SK-N-DZ (cell line): ENCODE measurements around the gene DTD2.

Experiments used
- DNase-seq: peaks from one replicate; pipeline ENCODE4 v3.0.0-alpha.2; 2015; ENCODE audit warnings: low spot score

The DTD2 gene

GRCh38 chr14:31405599-31406232 is 51.6 kb downstream of the DTD2 start:
- DNase-seq = no peak

- DNase-seq = no peak
Measured at GRCh38 chr14:31405106-31405505, 52.2 kb downstream of the DTD2 start.

GRCh38 chr14:31403707-31404106 is 53.6 kb downstream of the DTD2 start:
- no peak for DNase-seq

- DNase-seq = no peak
Measured at GRCh38 chr14:31402764-31403439, 54.4 kb downstream of the DTD2 start.

- DNase-seq = no peak
Measured at GRCh38 chr14:31401369-31401932, 55.9 kb downstream of the DTD2 start.

- no peak for DNase-seq
Measured at GRCh38 chr14:31400031-31400638, 57.2 kb downstream of the DTD2 start.
